Measurements from ENCODE around the gene NRG4.
A peak's percentile ranks its signal among the peaks of the same experiment; 100 is the strongest.
"Not testable (repeated sequence)": the region's sequence is repeated elsewhere in the genome, so short reads cannot be mapped to it uniquely, and the experiment has no call there.

Gene NRG4

GRCh38 chr15:75927601-75928000 is 84.6 kb downstream of the NRG4 start:
- DNase-seq = no peak

GRCh38 chr15:75926931-75927330 is 85.3 kb downstream of the NRG4 start:
- DNase-seq = no peak

- no peak for DNase-seq
Observed at GRCh38 chr15:75925440-75925839, 86.8 kb downstream of the NRG4 start.

GRCh38 chr15:75924576-75924975 is 87.6 kb downstream of the NRG4 start:
- DNase-seq = no peak

GRCh38 chr15:75923756-75924155 is 88.5 kb downstream of the NRG4 start:
- DNase-seq = no peak

- no peak for DNase-seq
Observed at GRCh38 chr15:75921732-75922703, 90.2 kb downstream of the NRG4 start.

GRCh38 chr15:75920079-75920478 is 92.1 kb downstream of the NRG4 start:
- DNase-seq = no peak

GRCh38 chr15:75918135-75918534 is 94.1 kb downstream of the NRG4 start:
- DNase-seq = no peak

GRCh38 chr15:75916978-75917377 is 95.2 kb downstream of the NRG4 start:
- no peak for DNase-seq

- not testable (repeated sequence) for DNase-seq
Observed at GRCh38 chr15:75910355-75910754, 101.9 kb downstream of the NRG4 start.

GRCh38 chr15:75905231-75905630 is 107.0 kb downstream of the NRG4 start:
- no peak for DNase-seq

GRCh38 chr15:75903331-75904239 is 108.6 kb downstream of the NRG4 start, which contains the start of gene FBXO22:
FBXO22 (plus strand) TSS chr15:75903878; CDS start chr15:75903964, 86 bp downstream.
- DNase-seq = peak; percentile 40 to 91 (median 82)

GRCh38 chr15:75902129-75902557 is 110.1 kb downstream of the NRG4 start:
- DNase-seq = no peak

- DNase-seq = no peak
Observed at GRCh38 chr15:75900577-75900976, 111.6 kb downstream of the NRG4 start.

- peak in 1 of 58 donors; percentile 1 for DNase-seq
Observed at GRCh38 chr15:75895731-75896130, 116.5 kb downstream of the NRG4 start.

- no peak for DNase-seq
Observed at GRCh38 chr15:75891895-75892294, 120.3 kb downstream of the NRG4 start.

Measured in anterior cingulate cortex (tissue), 58 donors.